Midbrain (tissue), 1 donor: ENCODE results near the gene SCARF2.
"Not testable (repeated sequence)": the region's sequence is repeated elsewhere in the genome, so short reads cannot be mapped to it uniquely, and the experiment has no call there.

Source experiments
- DNase-seq: peaks from one replicate; lab custom pipeline; 2025; lab: John Stamatoyannopoulos, UW

The SCARF2 gene

GRCh38 chr22:20459862-20460261, 22.2 kb upstream of the SCARF2 start:
- DNase-seq = no peak

- no peak for DNase-seq
Observed at GRCh38 chr22:20459152-20459542, 21.5 kb upstream of the SCARF2 start.

DNA sequence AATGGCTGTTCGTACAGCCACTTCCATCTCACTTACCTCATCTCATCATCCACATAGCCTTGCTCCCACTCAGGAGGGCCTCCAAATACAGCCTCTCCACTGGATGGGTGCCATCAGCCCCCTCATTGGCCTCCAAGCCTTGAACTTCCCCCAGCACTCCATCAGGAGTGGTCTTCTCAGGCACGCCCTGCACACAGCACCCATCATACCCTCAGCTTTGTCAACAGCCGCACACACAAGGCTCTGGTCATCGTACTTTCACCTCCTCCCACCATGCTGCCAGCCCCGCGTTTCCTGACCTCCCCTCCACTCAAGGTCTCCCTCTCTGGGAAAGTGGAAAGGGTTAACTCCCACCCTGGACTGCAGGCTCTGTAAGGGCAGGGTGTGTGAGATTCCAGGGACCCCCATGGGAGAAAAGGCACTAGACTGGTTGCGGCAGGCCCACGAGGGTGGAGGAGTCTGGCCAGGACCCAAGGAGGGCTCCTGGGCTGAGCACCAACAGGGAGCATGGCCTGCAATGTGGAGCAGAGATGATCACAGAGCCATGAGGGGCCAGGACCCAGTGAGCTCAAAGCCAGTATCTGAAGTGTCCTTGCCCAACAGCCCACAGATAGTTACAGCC, 21.0 kb upstream of the SCARF2 start:
- DNase-seq = no peak

GRCh38 chr22:20457506-20458240, 20.0 kb upstream of the SCARF2 start:
- no peak for DNase-seq

DNA sequence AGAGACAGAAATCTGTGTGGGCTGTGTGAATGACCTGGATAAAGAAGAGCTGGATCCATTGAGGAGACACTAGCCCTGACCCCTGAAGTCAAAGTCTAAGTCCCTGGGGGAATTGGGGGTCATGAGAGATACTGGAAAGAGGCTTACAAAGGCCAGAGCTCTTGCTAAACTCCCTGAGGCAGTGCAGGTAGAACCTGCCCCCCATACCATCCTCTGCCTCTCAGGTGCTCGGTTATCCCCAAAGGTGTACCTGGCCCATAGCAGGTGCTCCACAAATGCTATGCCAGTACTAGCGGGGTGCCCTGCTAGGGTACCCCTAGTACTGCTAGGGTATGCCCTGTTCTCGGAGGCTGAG, 19.1 kb upstream of the SCARF2 start:
- DNase-seq = no peak

DNA sequence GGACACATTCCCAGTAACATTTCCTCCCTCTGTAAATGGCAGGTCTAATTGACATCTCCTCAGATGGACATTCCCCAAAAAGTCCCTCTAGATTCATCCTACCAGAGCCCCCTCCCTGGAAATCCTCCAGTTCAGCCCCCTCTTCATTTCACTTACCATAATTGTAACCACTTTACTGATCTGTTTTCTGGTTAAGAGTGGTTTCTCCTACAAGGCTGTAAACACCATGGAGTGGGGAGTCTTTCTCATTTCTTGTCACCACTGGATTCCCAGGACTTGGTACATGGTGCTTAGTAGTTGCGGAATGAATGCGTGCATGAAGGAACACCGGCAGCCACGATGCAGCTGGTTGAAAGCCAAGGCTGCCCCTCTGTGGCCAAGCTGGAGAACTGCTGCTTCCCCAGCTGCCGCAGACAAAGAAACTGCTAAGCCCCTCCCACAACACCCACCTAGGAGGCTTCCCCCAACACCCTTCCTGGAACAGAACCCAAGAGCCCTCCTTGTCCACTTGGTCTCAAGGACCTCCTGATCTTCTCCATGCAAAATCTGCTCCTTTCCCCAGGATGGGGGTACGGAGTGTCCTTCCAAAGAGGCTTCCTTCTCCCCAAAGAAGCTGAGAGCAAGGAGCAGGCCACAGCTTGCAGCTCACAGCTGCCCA, 18.6 kb upstream of the SCARF2 start:
- peak; percentile 75 for DNase-seq

- no peak for DNase-seq
Observed at GRCh38 chr22:20455709-20456063, 18.1 kb upstream of the SCARF2 start.

- DNase-seq = no peak
Observed at GRCh38 chr22:20453222-20453621, 15.6 kb upstream of the SCARF2 start.

- no peak for DNase-seq
Observed at GRCh38 chr22:20451920-20452319, 14.3 kb upstream of the SCARF2 start.

DNA sequence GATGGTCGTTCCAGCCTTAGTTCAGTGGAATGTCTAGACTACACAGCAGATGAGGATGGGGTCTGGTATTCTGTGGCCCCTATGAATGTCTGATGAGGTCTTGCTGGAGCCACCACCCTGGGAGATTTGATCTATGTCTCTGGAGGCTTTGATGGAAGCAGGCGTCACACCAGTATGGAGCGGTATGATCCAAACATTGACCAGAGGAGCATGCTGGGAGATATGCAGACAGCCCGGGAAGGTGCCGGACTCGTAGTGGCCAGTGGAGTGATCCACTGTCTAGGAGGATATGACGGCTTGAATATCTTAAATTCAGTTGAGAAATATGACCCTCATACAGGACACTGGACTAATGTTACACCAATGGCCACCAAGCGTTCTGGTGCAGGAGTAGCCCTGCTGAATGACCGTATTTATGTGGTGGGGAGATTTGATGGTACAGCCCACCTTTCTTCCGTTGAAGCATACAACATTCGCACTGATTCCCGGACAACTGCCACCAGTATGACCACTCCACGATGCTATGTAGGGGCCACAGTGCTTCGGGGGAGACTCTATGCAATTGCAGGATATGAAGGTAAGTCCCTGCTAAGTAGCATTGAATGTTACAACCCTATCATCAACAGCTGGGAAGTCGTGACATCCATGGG, 13.6 kb upstream of the SCARF2 start:
- not testable (repeated sequence) for DNase-seq

DNA sequence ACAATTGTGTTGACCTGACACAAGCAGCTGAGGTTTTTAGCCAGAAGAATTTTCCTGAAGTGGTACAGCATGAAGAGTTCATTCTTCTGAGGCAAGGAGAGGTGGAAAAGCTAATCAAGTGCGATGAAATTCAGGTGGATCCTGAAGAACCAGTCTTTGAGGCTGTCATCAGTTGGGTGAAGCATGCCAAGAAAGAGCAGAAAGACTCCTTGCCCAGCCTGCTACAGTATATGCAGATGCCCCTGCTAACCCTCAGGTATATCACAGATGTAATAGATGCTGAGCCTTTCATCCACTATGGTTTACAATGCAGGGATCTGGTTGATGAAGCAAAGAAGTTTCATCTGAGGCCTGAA, 12.9 kb upstream of the SCARF2 start:
- no peak for DNase-seq

- no peak for DNase-seq
Observed at GRCh38 chr22:20449819-20450550, 12.4 kb upstream of the SCARF2 start.

DNA sequence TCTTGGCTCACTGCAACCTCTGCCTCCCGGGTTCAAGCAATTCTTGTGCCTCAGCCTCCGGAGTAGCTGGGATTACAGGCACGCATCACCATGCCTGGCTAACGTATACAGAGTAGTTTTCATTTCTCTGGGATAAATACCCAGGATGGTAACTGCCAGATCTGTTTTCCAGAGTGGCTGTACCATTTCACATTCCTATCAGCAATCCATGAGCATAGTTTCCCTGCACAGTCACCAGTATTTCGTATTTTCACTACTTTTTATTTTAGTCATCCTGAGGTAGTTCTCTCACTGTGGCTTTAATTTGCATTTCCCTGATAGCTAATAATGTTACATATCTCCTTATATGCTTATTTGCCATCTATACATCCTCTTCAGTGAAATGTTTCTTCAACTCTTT, 11.0 kb upstream of the SCARF2 start:
- no peak for DNase-seq

DNA sequence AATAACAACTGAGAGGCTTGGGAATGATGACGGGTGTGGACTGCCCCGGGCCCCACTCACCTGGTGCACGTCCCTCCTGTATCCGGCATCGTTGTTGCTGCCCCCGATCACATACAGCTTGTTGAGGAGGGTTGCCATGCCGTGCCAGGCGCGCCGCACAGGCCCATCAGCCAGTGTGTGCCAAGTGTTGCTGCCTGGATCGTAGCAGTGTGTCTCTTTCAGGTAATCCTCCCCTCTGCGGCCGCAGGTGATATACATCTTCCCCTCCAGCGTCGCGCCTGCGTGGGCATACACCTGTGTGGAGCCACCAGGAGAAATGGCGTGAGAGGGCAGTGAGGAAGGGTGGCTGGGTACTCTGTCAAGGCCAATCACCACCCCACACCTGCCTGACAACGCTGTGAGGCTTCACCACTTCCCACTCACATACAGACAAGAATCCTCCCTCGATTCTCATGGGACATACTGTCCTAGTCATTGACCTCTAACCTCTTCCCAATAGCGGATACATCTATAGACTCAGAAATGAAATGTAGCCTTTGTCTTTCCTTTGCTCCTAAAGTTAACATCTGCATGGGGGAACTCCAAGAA, 8.9 kb upstream of the SCARF2 start:
- DNase-seq = no peak

DNA sequence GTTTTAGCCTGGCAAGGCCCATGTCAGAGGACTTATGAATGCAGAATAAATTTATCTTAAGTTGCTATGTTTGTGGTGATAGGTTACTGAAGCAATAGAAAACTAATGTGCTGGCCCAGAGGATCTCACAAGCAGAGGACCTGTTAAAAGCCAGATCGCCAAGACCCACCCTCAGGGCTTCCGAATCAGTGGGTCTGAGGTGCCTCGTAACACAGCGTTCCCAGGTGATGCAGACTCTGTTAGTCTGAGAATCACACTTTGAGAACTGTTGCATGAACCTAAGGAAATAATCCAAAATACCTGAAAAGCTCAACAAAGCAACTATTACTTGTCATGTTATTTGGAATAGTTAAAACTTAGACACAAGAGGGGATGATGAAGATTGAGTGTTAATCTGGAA, 6.7 kb upstream of the SCARF2 start:
- DNase-seq = no peak

- DNase-seq = no peak
Observed at GRCh38 chr22:20442485-20443284, 5.1 kb upstream of the SCARF2 start.

DNA sequence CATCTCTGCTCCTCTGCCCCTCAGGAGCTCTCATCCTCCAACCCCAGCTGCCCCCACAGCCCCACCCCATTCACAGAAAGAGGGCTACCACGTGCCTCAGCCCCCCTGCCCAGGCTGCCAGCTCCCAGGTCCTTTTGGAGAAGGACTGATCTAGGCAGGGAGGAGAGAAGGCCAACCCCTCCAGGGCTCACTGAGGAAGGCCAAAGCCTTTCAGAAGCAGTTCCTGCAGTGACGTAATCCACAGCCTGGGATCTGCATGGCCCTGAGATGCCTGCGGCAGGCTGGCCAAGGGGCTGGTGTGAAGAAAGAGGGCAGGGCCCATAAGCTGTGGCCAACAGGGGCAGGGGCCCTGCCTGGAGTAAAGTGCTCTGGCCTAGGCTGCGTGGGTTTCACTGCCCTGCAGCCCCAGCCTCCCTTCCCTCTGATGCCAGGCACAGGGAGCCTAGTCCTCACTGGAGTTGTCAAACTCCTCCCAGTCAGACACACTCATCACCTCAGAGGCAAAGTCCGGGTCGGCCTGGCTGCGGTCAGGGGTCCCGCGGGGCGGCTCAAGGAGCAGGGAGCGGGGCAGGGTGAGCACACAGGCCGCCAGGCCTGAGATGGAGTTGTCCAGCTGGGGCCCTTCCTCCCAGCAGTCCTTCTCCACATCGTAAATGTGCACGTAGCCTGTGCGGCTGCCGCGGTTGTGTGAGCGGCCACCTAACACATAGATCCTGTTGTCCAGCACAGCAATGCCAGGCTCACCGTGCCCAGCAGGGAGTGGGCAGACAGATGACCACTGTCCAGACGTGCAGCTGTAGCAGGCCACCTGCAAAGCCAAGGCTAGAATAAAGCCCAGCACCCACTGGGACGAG, 4.2 kb upstream of the SCARF2 start:
- no peak for DNase-seq

DNA sequence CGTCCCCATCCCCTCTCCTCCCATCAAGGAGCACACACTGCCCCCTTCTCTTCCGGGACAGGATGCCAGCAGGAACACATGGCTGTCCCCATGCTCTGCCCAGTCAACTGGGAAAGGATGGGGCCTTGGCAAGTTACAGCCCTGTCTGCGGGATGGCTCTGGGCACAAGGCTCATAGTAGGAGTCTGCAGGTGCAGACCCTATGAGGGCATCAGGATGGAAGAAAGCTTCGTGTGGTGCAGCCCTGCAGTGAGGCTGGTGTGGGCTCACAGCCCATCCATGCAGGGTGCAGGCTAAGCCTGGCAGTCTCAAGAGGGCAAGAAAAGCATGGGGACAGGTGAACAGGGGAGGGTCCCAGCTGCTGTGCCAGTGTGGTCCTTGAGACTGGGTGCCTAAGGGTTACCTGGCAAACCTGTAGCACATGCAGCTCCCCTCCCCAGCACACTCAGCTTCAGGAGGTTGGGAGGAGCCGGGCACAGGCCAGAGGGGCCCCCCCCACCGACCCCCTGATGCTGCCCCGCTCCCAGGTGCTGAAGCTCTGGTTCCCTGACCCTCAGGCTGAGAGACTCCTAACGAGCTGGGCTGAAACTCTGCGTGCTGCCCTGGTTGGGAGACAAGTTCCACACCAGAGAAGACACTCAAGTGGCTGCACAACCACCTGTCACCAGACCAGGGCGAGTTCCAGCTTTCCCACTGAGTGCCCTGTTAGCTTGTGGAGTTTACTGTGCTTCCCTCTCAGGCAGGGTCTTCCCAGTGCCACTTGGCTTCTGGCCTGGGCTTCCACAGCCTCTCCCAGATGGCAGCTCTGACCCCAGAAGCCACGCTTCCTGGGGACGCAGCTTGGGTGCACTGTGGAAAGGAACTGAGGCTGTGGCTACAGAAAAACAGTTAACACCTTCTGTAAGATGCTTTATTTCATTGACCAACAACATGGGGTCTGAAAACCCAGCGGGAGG, 3.3 kb upstream of the SCARF2 start:
- no peak for DNase-seq

DNA sequence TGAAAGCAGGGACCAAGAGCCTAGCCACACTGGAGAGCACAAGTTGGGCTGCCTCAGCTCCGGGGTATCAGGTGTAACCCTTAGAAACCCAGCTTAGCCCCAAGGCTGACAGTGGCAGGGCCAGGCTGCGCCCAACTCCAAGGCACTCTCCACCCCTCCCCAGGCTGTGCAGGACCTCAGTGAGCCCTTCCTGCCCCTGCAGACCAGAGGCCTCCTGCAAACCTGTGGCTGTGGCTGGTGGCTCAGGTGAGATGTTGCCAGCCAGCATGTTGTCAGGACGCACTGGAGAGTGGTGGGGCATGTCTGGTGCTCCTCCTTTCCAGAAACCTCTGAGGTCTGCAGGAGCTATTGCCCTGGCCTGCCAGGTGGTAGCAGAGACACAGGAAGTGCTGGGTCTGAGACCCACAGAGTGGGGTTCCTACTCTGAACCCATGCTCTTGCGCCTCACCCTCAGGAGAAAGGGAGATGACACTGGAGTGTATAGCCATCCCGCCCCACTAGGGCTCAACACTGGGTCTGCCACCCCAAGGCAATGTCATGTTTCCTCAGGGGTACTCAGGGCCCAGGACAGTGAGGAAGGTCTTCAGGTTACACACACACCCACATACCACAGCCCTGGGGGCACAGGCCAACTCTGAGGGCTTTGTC, 2.4 kb upstream of the SCARF2 start:
- DNase-seq = no peak
